ENCODE results near the gene MSRB1.
"Not testable (repeated sequence)": the region's sequence is repeated elsewhere in the genome, so short reads cannot be mapped to it uniquely, and the experiment has no call there.

Gene MSRB1

DNA sequence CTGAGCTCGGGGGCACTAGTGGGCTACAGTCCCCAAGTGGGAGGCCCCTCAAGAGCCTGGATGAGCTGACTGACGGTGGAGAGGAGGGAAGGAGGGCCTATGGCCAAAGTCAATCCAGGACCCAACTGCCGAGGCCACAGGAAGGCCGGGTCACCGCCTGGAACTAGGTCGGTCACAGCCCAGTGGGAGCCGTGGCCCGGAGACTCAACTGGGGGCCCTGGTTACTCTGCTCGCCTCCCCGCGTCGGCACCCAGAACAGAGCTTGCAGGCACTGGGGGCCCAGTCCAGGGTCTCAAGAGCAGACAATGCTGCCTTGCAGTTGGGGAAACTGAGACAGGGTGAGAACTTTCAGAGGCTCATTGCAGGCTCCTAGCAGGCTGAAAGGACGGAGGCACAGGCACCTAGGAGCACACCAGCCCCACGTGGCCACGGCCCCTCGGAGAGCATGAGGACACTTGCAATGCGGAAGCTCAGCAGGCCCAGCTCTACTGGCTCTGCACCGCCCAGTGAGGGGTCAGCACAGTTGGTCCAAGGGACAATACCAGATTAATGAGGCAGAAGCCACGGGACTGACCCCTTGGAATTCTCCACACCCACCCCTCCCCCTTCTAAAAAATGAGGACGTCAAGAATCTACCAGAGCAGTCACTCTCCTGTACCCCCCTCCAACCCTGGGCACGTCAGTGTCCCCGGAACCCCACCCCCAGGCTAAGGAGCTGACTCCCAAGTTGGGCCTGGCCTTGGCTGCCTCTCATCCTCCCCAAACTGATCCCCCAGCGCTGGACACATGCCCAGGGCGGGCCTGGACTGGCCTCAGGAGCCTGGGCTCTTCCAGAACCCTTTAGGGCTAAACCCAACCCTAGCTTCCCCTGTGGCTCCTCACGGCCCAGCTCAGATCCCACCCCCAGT, 27.0 kb downstream of the MSRB1 start:
- no peak for DNase-seq

DNA sequence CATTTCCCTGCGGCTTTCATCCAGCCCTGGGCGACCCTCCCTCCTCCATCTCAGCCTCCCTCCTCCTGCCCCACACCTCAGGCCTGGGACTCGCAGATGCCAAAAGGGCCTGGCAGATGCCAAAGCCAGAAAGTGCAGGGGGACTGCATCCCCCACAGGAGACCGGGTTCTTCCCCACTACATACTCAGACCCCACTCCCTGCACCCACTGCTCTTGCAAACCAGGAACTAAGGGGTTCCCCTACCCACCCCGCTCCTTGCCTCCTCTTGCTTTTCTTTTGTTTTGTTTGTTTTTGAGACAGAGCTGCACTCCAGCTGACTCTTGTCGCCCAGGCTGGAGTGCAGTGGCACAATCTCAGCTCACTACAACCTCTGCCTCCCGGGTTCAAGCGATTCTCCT, 28.0 kb downstream of the MSRB1 start:
- DNase-seq: no peak

DNA sequence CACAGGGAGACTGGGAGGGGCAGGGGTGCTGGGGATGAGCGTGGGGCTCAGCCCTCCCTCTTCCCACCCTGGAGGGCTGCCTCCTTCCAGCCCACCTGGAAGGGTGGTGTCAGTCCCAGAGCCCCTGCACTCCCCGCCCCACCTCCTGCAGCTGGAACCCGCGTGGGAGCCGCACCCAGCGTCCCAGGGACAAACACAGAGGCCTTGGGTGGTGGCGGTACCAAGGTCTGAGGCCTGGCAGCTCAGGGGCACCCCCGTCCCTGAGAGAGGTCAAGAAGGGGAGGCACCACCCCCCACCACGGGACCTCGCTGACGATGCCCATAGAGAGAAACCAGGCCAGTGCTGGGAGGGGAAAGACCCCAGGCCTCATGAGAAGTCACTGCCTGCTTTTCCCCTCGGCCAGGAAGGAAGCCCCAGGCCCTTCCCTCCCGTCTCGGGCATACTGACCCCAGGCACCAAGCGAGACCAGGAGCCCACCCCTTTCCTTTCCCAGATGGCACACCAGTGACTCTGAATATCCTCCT, 28.9 kb downstream of the MSRB1 start:
- DNase-seq: no peak

DNA sequence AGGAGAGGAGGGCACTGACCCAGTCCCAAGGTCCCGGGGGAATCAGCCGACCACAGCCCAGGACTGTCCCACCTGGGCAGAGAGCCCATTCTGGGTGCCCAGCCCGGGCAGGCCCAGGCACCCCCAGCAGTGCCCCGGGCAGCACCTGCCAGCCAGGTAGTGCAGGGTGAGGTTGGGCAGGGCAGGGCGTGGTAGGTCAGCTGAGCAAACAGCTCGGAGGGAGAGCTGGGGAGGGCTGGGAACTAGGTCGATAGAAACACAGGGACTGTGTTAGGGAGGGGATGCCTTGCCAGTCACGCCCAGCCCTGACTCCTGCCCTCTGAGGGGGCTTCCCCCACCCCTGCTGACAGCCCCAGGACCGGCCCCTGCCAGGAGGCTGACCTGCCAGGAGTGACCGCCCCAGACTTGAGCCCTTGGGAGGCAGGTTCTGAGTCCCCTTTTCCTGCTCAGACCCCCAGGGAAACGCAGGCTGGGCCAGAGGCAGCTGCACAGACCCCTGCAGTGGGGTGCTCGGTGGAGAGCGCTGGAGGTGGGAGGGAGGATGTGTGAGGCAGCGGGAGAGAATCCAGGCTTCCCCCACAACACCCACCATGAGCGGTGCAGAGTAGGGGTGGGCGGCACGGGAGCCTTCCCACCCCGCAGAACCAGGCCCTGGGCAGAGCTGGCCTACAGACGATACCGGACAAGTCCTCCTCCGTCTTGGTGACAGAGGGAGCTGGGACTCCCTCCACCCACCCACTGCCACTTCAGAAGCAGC, 29.5 kb downstream of the MSRB1 start:
- no peak for DNase-seq

DNA sequence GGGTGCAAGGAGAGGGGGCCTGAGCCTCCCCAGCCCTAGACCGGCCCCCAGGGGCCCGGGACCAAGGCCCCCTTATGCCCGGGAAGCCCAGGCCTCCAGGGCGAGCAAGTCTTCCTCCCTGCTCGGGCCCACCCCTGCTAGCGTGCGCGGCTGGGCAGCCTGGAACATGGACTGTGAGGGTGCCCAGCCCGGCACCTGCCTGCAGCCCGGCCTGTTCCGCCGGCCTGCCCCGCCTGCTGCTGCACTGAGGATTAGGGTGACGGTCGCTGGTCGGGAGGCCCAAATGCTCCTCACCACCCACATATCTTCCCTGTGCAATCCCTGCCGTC, 30.8 kb downstream of the MSRB1 start:
- no peak for DNase-seq

DNA sequence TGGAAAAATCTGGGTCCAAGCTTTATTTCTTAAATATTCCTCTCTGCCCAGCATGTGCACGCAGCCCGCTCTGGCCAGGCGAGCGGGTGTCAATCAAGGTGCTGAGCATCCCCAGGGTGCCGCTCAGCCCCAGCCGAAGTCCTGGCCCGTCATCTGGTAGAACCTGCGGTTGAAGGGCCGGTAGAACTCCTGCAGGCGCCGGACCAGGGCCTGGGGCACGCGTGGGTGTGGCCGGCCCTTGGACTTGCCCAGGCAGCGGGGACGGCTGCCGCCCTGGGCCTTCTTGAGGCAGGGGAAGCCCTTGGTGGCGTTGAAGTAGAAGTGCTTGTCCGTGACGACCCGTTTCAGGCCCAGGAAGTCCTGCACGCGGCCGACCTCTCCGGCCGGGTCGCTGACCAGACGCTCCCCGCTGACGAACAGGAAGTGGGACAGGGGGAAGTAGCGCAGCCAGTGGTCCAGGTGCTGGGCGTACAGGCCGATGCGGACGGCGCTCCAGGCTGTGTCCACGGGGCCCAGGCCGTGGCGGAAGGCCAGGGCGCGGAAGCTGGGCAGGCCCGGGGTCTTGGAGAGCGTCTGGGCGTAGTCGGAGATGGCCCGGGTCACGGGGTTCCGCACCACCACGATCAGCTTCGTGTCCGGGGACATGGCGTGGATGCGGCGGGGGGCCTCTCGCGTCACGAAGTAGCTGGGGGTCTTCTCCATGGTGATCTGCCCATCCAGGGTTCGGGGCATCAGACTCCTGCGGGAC, 31.4 kb downstream of the MSRB1 start:
- DNase-seq: no peak

DNA sequence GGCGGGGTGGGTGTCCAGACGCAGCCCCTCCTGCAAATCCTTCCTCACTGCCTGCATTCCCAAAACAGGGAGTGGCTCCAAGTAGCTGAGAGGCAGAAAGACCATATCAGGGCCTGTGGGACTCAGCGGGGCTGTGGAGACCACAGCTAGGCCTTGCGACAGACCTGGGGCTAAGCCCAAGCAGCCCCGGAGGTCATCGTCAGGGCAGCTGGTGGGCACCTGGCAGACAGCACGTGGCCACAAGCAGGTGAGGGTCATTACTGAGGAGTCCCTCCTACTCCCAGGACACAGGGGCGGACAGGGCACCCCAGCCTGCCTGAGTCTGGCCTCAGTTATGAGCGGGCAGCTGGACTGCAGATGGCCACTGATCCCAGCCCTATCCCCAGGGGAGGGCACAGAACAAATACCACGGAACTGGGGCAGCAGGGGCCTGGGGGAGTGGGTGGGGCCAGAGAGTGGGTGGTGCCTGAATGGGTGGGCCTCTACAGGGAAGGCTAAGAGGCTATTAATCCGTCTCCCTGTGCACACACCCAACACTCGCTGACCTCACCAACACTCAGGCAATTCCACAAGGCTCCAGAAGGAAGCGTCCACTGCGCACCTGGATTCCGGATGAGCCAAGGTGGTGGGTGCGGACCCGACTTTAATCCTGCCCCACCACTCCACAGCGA, 33.3 kb downstream of the MSRB1 start:
- DNase-seq: no peak

DNA sequence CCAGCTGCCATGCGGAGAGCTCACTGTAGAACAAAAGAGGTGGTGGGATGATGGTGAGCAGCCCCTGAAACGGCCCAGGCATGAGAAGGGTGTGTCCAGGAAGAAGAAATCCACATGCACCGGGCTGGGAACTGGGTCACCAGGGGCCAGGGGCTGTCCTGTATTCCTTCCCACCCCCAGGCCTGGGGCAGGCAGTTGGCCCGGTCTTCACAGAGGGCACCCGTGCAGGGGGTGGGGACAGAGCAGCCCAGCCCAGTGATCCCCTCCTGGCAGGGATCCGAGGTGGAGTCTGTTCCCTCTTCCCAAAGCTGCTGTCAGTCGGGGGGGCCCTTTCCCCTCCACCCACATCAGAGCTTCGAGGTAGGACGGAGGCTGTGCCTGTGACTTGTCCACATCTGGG, 34.0 kb downstream of the MSRB1 start:
- no peak for DNase-seq

DNA sequence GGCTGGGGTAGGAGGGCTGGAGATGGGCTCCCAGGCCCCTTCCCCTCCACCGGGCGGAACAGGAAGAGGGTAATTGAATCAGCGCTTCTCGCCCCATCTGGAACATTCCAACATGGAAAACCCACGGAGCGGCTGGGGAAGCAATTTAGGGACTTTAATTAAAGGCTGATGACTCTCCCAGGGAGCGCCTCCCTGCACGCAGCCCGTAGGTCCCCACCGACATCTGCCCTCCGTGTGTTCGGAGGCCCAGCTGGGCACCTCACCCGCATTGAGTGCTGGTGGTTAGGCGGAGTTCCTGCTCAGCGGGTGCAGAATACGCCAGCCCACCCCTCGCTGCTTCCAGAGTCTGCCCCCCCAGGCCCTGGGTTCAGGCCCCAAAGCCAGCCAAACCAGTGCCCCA, 34.8 kb downstream of the MSRB1 start:
- no peak for DNase-seq

DNA sequence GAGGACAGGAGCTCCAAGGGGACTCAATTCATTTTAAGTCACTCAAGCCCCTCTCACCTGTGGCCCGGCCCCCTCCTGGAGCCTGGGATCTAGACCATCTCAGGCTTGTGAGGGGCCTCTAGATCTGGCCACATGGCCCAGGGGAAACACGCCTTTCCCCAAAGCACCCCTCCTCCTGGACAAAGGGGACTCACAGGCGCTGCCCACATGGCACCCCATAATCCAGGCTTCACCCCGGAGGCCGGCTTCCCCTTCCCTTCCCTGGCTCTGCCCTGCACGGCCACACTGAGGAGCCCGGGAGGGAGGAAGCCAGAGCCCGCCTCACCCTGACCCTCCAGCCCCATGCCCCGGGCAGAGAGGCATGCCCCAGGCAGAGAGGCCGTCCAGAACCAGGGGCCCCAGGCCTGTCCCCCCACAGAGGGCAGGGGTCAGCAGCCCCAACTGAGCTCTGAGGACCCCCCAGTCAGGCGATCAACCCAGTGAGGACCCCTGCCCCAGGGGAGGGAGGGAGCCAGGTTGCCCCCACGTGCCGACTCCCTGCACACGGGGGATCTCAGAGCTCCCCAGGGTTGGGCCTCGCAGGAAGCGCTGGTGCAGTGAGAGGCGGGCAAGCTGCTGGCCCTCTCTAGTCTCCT, 35.7 kb downstream of the MSRB1 start:
- no peak for DNase-seq

DNA sequence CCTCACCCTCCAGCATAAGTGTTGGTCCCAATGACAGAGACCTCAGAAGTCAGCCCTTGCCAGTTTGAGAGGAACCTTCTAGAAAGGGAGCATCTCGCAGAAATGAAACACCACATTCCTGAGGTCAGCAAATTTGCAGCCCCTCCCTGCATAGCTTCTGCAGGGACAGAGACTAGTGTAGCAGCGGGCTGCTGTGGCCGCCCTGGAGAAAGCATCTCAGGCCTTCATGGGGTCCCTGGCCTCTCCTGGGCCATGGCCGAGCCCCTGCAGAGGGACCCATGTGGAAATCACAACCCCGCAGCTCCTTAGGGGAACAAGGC, 36.2 kb downstream of the MSRB1 start:
- no peak for DNase-seq

DNA sequence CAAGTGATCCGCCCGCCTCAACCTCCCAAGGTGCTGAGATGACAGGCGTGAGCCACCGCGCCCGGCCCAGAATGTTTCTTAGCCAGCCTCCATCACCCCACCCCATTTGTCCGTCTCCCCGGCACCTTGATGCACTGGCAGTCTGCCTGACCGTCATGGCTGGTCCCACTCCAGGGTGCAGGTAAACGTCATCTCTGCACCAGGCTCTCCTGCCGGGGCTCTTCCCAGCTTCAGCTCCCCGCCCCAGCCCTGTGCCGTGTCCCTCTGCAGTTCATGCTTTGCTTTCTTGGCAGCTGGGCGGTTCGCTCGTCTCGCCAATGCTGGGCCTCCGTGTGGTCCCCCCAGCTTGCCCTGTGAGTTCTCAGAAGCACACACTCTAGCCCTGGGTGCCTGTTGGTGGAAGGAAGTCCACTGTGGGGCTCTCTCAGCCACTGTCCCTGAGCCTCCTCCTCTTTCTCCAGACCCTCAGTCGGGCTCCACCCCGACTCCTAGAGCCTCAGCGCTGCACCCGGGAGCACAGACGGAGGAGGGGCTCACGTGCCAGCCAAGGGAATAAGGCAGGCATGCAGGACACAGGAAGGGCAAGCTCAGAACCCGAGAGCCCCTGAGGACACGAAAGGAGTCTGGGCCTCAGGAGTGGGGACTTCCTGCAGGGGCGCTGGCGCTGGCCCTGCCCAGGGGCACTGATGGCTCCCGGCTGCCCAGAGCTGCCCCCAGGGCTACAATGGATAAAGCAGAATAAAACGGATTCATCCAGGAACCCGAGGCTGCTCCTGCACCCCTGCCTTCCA, 36.7 kb downstream of the MSRB1 start:
- DNase-seq: no peak

DNA sequence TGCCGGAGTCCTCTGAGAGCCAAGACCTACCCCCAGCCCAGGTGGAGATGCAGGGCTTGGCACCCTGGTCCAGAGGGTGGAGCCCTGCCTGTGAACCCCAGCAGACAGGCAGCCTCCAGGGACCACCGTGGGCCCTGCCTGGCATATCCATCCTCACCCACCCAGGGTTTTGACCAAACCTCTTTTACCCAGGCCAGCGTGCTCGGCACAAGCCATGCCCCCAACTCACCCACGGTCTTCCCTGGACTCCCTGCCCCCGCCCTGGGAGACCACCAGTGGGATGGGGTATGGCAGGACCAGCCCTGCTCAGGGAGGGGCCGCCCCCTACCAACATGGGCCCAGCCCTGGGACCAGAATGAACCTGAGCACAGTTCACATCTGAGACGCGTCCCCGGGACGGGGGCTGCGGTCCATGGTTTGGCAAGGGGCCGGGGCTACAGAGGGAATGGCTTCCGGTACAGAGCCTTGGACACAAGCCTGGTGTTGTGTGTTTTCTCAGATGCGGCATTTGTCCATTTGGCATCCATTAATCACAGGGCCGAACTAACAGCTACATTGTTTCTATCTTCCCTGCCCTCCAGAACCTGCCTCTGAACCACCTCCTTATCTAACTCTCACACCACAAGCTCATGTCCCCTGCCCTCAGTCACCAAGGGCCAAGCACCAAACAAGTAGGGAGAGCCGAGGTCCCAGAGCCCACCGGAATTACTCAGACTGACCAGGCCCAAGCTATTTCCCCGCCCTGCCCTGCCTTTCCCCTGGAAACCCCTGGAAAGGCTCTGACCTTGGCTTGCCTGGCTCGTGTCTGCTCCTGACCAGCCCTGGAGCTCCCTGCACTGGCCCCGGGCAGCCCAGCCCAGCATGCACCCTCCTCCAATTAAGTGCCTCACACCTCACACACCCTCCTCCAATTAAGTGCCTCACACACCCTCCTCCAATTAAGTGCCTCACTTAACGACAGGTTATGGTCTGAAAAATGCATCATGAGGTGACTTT, 38.9 kb downstream of the MSRB1 start:
- no peak for DNase-seq

DNA sequence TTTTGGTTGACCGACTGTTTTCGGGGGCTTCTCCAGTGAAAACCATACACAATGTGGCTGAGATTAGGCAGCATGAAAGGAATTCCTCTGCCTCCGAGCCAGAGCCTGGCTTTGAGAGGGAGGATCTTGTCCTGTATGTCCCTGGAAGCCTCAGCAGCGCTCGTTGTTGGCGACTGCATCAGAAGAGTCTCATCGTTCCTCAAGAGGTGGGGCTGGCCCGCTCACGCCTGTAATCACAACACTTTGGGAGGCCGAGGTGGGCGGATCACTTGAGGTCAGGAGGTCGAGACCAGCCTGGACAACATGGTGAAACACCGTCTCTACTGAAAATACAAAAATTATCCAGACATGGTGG, 39.8 kb downstream of the MSRB1 start:
- no peak for DNase-seq

DNA sequence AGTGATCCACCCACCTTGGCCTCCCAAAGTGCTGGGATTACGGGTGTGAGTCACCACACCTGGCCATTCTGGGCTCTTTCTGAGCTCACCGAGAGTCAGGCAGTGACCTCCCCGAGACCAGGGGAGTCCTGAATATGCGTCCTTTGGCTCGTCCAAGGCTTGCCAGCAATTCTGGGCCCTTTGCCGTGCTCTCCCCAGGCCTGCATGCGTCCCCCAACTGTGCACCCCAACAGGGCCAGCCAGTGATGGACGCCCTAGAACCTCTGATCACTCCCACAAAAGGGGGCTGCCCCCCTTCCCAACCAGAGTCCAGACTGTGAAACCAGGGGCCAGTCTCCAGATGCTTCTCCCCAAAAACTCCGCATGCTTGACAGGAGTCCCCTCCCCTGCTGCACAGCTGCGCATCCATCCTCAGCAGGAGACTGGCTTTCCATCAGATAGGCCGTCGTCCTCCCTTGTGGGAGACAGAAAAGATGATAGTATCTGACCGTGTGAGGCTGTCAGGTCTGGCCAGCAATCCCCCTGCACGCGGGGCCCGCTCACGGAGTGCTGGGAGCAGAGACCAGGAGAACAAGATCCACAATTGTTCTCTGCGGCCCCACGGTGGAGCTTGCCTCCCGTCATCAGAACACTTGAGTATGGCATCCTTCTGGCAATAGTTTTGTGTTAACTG, 40.3 kb downstream of the MSRB1 start:
- no peak for DNase-seq

DNA sequence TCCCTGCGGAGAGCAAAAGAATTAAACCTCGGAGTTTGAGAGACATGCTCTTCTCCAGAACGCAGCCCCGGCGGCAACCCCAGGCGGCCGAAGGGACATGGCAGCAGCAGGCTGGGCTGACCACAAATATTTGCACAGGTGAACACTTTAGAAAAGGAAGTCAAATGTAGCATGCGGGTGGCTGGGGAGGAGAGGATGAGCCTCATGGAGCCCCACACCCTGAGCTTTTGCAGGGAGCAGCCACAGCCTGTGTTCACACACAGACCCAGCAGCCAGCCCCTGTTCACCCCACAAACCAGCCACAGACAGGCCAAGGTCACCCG, 42.6 kb downstream of the MSRB1 start:
- no peak for DNase-seq

DNA sequence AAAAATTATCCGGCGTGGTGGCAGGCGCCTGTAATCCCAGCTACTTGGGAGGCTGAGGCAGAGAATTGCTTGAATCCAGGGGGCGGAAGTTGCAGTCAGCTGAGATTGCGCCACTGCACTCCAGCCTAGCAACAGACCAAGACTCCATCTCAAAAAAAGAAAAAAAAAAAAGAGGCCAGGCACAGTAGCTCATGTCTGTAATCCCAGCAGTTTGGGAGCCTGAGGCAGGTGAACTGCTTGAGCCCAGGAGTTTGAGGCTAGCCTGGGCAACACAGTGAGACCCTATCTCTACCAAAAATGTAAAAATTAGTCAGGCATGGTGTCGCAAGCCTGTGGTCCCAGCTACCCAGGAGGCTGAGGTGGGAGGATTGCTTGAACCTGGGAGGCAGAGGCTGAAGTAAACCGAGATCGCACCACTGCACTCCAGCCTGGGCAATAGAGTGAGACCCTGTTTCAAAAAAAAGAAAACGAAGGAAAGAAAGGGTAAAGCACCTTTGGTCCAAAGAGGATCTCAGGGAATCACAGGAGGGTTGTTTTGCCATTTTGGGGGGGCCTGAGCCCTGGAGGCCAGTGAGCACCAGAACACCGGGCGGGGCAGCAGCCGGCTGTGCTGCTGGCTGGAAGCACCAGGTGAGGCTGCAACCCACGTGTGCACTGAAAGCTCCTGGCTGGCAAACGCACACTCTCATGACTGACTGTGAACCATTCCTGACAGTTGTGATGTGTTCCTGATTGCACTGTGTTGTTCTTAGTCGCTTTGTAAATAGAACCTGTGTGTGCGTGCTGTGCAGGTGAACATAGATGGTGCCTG, 43.2 kb downstream of the MSRB1 start:
- DNase-seq: no peak

DNA sequence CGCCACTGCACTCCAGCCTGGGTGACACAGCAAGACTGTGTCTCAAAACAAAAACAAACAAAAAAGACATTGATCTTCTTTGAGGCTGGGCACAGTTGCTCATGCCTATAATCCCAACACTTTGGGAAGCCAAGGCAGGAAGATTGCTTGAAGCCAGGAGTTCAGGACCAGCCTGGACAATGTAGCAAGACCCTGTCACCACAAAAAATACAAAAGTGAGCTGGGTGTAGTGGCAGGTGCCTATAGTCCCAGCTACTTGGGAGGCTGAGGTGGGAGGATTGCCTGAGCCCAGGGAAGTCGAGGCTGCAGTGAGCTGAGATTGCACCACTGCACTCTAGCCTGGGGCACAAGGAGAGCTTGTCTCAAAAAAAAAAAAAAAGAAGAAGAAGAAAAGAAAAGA, 45.3 kb downstream of the MSRB1 start:
- DNase-seq: not testable (repeated sequence)

All from activated CD4-positive, alpha-beta T cell treated with anti-CD3 and anti-CD28 coated beads for 4 hours (primary cell).